GM12878 (cell line): ENCODE measurements around the gene PRDM16. TPM values are rescaled to one million over a fixed set of nuclear protein-coding genes. Genes with fewer than 3 reads are reported as not detected.

Experiments used
- ATAC-seq: fragments of 200-7000 bp; cut with Tn5 transposase; 3 replicates; pipeline ENCODE4 v1.9.1; 2020; ENCODE audit warnings: mild to moderate bottlenecking, moderate library complexity
- BruUV-seq: library from RNA; stranded (reverse); fragments of 400-500 nt; replicated peaks from 2 replicates; lab custom pipeline; 2021; lab: Mats Ljungman, UMichigan
- CTCF ChIA-PET: fragments of 300-600 bp; sonication (Branson Sonifier 250); formaldehyde crosslinking; extraction: SDS; loops from one replicate; lab custom pipeline; 2021; ENCODE audit warnings: inconsistent platforms; lab: Yijun Ruan, JAX
- POLR2A ChIA-PET: fragments of 350-600 bp; formaldehyde crosslinking; extraction: SDS; loops from one replicate; lab custom pipeline; 2021; ENCODE audit warnings: inconsistent platforms; lab: Charles Lee
- RAD21 ChIA-PET: fragments of 300-600 bp; sonication (Branson Sonifier 250); formaldehyde crosslinking; loops from one replicate; lab custom pipeline; 2023; ENCODE audit warnings: antibody characterized with exemption; ENCODE audit not compliant: unreplicated experiment; lab: Charles Lee
- SMC1A ChIA-PET: fragments of 300-600 bp; sonication (Branson Sonifier 250); formaldehyde crosslinking; loops from one replicate; lab custom pipeline; 2023; ENCODE audit not compliant: unreplicated experiment, uncharacterized antibody; lab: Charles Lee
- DNase-seq: peaks from one replicate; pipeline ENCODE4 v3.0.0-alpha.2; 2011; ENCODE audit warnings: low read depth, low spot score
- FAIRE-seq: peaks from 3 replicates; lab custom pipeline; 2011; peaks lifted over from hg19 to GRCh38; lab: Jason Lieb, UNC
- H2AFZ ChIP-seq: 2 replicates; pipeline ENCODE4 v1.6.0; 2011; ENCODE audit warnings: low read depth, low read length, control low read depth; ENCODE audit not compliant: control insufficient read depth
- H3K27ac ChIP-seq: 2 replicates; pipeline ENCODE4 v1.5.1; 2011; ENCODE audit warnings: control low read depth; ENCODE audit not compliant: control insufficient read depth, insufficient read depth
- H3K27me3 ChIP-seq, 2 experiments: replicated peaks in 1 of 2; 2 replicates each; pipeline versions ENCODE4 v1.6.0 to v1.6.1; 2011; ENCODE audit warnings: low read length in 1 of 2; ENCODE audit not compliant: control insufficient read depth in 2 of 2, insufficient read depth in 2 of 2
- H3K36me3 ChIP-seq, 2 experiments: 2 replicates each; pipeline ENCODE4 v1.5.1; 2011; ENCODE audit warnings: low read length in 1 of 2; ENCODE audit not compliant: control insufficient read depth in 2 of 2, insufficient read depth in 2 of 2
- H3K4me1 ChIP-seq: 2 replicates; pipeline ENCODE4 v1.6.1; 2011; ENCODE audit warnings: mild to moderate bottlenecking, low read length, moderate library complexity, mixed read lengths; ENCODE audit not compliant: control insufficient read depth, insufficient read depth
- H3K4me2 ChIP-seq: 2 replicates; pipeline ENCODE4 v1.6.0; 2011; ENCODE audit warnings: control low read depth; ENCODE audit not compliant: control insufficient read depth, insufficient read depth
- H3K4me3 ChIP-seq: fragments of 200-600 bp; sonication (generic); 2 replicates; pipeline ENCODE4 v1.5.1; 2016
- H3K79me2 ChIP-seq: 2 replicates; pipeline ENCODE4 v1.6.0; 2011; ENCODE audit warnings: low read length; ENCODE audit not compliant: control insufficient read depth, insufficient read depth
- H3K9ac ChIP-seq: 2 replicates; pipeline ENCODE4 v1.8.0; 2011; ENCODE audit warnings: low read length, control low read depth, mixed read lengths; ENCODE audit not compliant: control insufficient read depth, insufficient read depth
- H3K9me3 ChIP-seq: replicated peaks from 3 replicates; pipeline ENCODE4 v1.5.1; 2011; ENCODE audit warnings: mild to moderate bottlenecking, low read length; ENCODE audit not compliant: control insufficient read depth, insufficient read depth
- H4K20me1 ChIP-seq: 2 replicates; pipeline ENCODE4 v1.6.0; 2011; ENCODE audit not compliant: control insufficient read depth, insufficient read depth
- CBX3 ChIP-seq: fragments of 200-600 bp; sonication (generic); IDR thresholded peaks from 2 replicates; pipeline ENCODE4 v1.6.1; 2016; ENCODE audit warnings: low read depth, borderline replicate concordance
- CBX5 ChIP-seq: sonication (generic); IDR thresholded peaks from 2 replicates; pipeline ENCODE4 v1.6.1; 2016; ENCODE audit warnings: low read depth, moderate library complexity, mild to moderate bottlenecking, inconsistent platforms
- CHD2 ChIP-seq: IDR thresholded peaks from 2 replicates; pipeline ENCODE4 v1.6.1; 2011; ENCODE audit warnings: low read depth, low read length, improper control_type of control experiment, borderline replicate concordance
- EGR1 ChIP-seq, 2 experiments: IDR thresholded peaks; 1 replicate in 1 of 2; 2 replicates in 1 of 2; pipeline ENCODE4 v1.6.1; 2011 to 2012; ENCODE audit warnings: low read depth in 2 of 2, low read length in 2 of 2, borderline replicate concordance in 1 of 2, mild to moderate bottlenecking in 1 of 2, moderate library complexity in 1 of 2
- EP300 ChIP-seq, 2 experiments: fragments of 150-350 bp in 1 of 2; IDR thresholded peaks; 2 replicates each; pipeline ENCODE4 v1.6.1; 2011 to 2012; ENCODE audit warnings: low read depth in 2 of 2, low read length in 2 of 2, borderline replicate concordance in 1 of 2, improper control_type of control experiment in 1 of 2, inconsistent platforms in 1 of 2; ENCODE audit not compliant: control insufficient read depth in 1 of 2
- EZH2 ChIP-seq: IDR thresholded peaks from 2 replicates; pipeline ENCODE4 v1.6.1; 2012; ENCODE audit warnings: low read depth, mild to moderate bottlenecking, control low read depth, inconsistent platforms, low read length, borderline replicate concordance; ENCODE audit not compliant: control insufficient read depth
- HSF1 ChIP-seq: fragments of 150-350 bp; IDR thresholded peaks from 2 replicates; pipeline ENCODE4 v1.6.1; 2014; ENCODE audit warnings: mild to moderate bottlenecking, low read depth, low read length
- IKZF1 ChIP-seq: fragments of 450-650 bp; conservative IDR thresholded peaks from 2 replicates; pipeline ENCODE4 v1.6.1; 2017; ENCODE audit warnings: antibody characterized with exemption, mild to moderate bottlenecking
- NFYB ChIP-seq: IDR thresholded peaks from 2 replicates; pipeline ENCODE4 v1.6.1; 2011; ENCODE audit warnings: low read depth, mild to moderate bottlenecking, low read length, improper control_type of control experiment, moderate library complexity; ENCODE audit not compliant: insufficient read depth
- POLR2A ChIP-seq: IDR thresholded peaks from 2 replicates; pipeline ENCODE4 v1.6.1; 2011; ENCODE audit warnings: low read depth, mild to moderate bottlenecking, low read length
- RB1 ChIP-seq: fragments of 450-650 bp; formaldehyde crosslinking; IDR thresholded peaks from 2 replicates; pipeline ENCODE4 v1.6.1; 2017; ENCODE audit warnings: mild to moderate bottlenecking, borderline replicate concordance
- REST ChIP-seq: IDR thresholded peaks from 2 replicates; pipeline ENCODE4 v1.6.1; 2012; ENCODE audit warnings: mild to moderate bottlenecking, low read depth, low read length
- STAT3 ChIP-seq: IDR thresholded peaks from 2 replicates; pipeline ENCODE4 v1.6.1; 2011; ENCODE audit warnings: low read depth, low read length, improper control_type of control experiment
- SUZ12 ChIP-seq: fragments of 200-600 bp; sonication (generic); IDR thresholded peaks from one replicate; pipeline ENCODE4 v1.6.1; 2018; ENCODE audit warnings: antibody characterized with exemption, mild to moderate bottlenecking; ENCODE audit not compliant: unreplicated experiment
- WRNIP1 ChIP-seq: IDR thresholded peaks from 2 replicates; pipeline ENCODE4 v1.6.1; 2011; ENCODE audit warnings: low read depth, low read length, improper control_type of control experiment, borderline replicate concordance
- YY1 ChIP-seq: IDR thresholded peaks from 2 replicates; pipeline ENCODE4 v1.6.1; 2011; ENCODE audit warnings: low read depth, mild to moderate bottlenecking, low read length
- ZNF207 ChIP-seq: fragments of 450-650 bp; IDR thresholded peaks from 2 replicates; pipeline ENCODE4 v1.6.1; 2014; ENCODE audit warnings: antibody characterized with exemption, mild to moderate bottlenecking, borderline replicate concordance
- WGBS: methylation state at CpG from one replicate; pipeline ENCODE4 v1.1.6; 2016; ENCODE audit warnings: low lambda C conversion rate; ENCODE audit not compliant: insufficient replicate concordance, insufficient coverage; ENCODE audit errors: missing lambda C conversion rate; 5-methylcytosine and 5-hydroxymethylcytosine counted together
- in situ Hi-C: fragments of 300-500 bp; cut with MboI; formaldehyde crosslinking; loops from 9 replicates; pipeline ENCODE4 v1.14.3; 2018; ENCODE audit warnings: mixed read lengths
- intact Hi-C: fragments of 100-400 bp; cut with micrococcal nuclease; formaldehyde crosslinking; loops from one replicate; pipeline ENCODE4 v1.14.2; 2022; ENCODE audit not compliant: unreplicated experiment
- polyA plus RNA-seq, 11 experiments: library from polyadenylated mRNA; depleted of rRNA in 4 of 11; unstranded in 6 of 11; stranded (reverse) in 5 of 11; fragments of >200 nt; fragmentation: Nextera tagmentation in 4 of 11; fragmentation: Illumina TruSeq in 1 of 11; extraction: Ambion mirVana in 4 of 11; extraction: Trizol in 1 of 11; gene quantifications; 1 replicate in 1 of 11; 2 replicates in 10 of 11; pipeline versions ENCODE4 v1.2.1 to v1.2.3, GENCODE V29; 2011 to 2016; ENCODE audit warnings: inconsistent platforms in 2 of 11, missing spikeins in 2 of 11, low read depth in 1 of 11
- total RNA-seq, 4 experiments: library from RNA; depleted of rRNA in 3 of 4; stranded (reverse); fragments of >200 nt in 3 of 4; fragmentation: Illumina TruSeq in 1 of 4; extraction: Trizol in 1 of 4; gene quantifications; 2 replicates each; pipeline versions ENCODE4 v1.2.1 to v1.2.3, GENCODE V29; 2013 to 2021
- TF ChIP-seq, protein P1 (sequence below): fragments of 450-650 bp; IDR thresholded peaks from 2 replicates; pipeline ENCODE4 v1.6.1; 2017; ENCODE audit warnings: borderline replicate concordance

The PRDM16 gene
- total and polyA plus RNA-seq, 10 of the 15 experiments (the other 5 are each of a cell fraction or from before 2014, with no cell fraction given): 0.03 TPM; not detected in 9

DNA sequence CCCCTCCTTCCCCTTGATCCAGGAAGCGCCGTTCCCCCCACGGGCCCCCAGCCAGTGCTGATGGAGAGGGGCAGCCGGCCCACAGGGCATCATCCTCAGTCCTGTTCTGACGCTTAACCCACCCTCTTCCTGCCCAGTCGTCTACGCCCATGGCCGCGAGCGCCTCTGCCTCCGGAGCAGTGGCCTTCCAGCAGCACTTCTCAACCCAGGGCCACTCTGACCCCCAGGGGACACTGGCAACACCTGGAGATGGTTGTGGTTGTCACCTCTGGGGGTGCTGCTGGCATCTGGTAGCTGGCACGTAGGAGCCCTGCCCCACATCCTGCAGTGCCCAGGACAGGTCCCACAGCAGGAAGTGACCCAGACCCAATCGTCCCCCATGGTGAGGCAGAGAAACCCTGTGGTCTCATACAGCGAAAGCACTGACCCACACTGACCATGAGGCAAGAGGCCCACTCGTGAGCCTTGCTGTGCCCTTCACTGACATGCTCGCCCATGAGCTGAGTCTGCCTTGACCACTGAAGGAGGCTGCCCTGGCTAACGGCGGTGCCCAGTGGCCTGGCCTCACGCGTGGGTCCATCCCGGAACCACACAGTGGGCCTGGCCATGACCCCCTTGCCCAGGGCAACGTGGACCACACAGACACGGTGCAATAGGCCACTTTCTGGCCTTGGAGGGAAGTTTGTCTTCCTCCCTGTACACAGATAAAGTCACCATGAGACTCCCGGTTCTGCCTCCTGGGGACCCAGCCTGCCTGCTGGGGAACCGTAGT, 288.7 kb downstream of the PRDM16 start:
- Histone ChIP-seq H3K4me3 (no peak overlapping the region), H3K27ac (no peak overlapping the region), H4K20me1 (no peaks in the 10 kb centered on the region), H3K9ac (no peak overlapping the region), H3K4me1 (no peaks in the 10 kb centered on the region), H2AFZ (no peak overlapping the region), H3K9me3 (no peaks in the 10 kb centered on the region), H3K79me2 (no peaks in the 10 kb centered on the region), H3K4me2 (no peak overlapping the region), H3K27me3 (no peaks in the 10 kb centered on the region), H3K36me3 (no peaks in the 10 kb centered on the region)
- RAD21 ChIA-PET: no interaction called here
- in situ Hi-C loops: no loop called here
- TF ChIP-seq NFYB (no peak), ZNF207 (no peak), SUZ12 (no peak), CBX5 (no peak), STAT3 (no peak), CHD2 (no peak), EGR1 (IDR thresholded peaks at IDR 0.05; ENCODE audit: borderline replicate concordance in 1 of 2, low read depth in 2 of 2, low read length in 2 of 2) (no peak), EZH2 (no peak), YY1 (no peak), CBX3 (no peak), WRNIP1 (no peak), POLR2A (no peak), REST (no peak), IKZF1 (no peak), RB1 (no peak), HSF1 (no peak), EP300 (IDR thresholded peaks at IDR 0.05; ENCODE audit: borderline replicate concordance in 1 of 2, control insufficient read depth in 1 of 2, low read depth in 2 of 2, low read length in 2 of 2) (no peak)
- TF ChIP-seq, protein P1, sequence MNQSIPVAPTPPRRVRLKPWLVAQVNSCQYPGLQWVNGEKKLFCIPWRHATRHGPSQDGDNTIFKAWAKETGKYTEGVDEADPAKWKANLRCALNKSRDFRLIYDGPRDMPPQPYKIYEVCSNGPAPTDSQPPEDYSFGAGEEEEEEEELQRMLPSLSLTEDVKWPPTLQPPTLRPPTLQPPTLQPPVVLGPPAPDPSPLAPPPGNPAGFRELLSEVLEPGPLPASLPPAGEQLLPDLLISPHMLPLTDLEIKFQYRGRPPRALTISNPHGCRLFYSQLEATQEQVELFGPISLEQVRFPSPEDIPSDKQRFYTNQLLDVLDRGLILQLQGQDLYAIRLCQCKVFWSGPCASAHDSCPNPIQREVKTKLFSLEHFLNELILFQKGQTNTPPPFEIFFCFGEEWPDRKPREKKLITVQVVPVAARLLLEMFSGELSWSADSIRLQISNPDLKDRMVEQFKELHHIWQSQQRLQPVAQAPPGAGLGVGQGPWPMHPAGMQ: no peak
- ATAC-seq: no peak
- BruUV-seq: no TSS peak
- 22% methylated on average over 23 of the region's 25 CpGs for WGBS
- POLR2A ChIA-PET: no interaction called here
- SMC1A ChIA-PET: no interaction called here
- DNase-seq: no peak
- intact Hi-C loops: no loop called here
- no peak for FAIRE-seq
- CTCF ChIA-PET: interaction anchor here (0.6 to 0.9 kb wide), 2 partner anchors 13 to 1586 kb away, joined by 3 to 5 read pairs; no protein-coding TSS in a partner anchor
